Progenitor cell of endocrine pancreas (in vitro differentiated cells): ENCODE measurements around the gene BAG2. TPM values are rescaled to one million over a fixed set of nuclear protein-coding genes. Genes with fewer than 3 reads are reported as not detected.

Source experiments
- DNase-seq: peaks from one replicate; pipeline ENCODE4 v3.0.0; 2021; ENCODE audit warnings: low spot score; ENCODE audit not compliant: unreplicated experiment
- H3K27ac Mint-ChIP-seq: 2 replicates; pipeline ENCODE4 v1.8.0; 2021; ENCODE audit warnings: mild to moderate bottlenecking, moderate library complexity, mixed read lengths
- H3K27me3 Mint-ChIP-seq: 2 replicates; pipeline ENCODE4 v1.8.0; 2021; ENCODE audit warnings: mixed read lengths
- H3K36me3 Mint-ChIP-seq: 2 replicates; pipeline ENCODE4 v1.8.0; 2022; ENCODE audit warnings: mixed read lengths; ENCODE audit not compliant: insufficient read depth
- H3K4me1 Mint-ChIP-seq: 2 replicates; pipeline ENCODE4 v1.8.0; 2021; ENCODE audit warnings: low read depth, mixed read lengths
- H3K4me3 Mint-ChIP-seq: 2 replicates; pipeline ENCODE4 v1.8.0; 2021; ENCODE audit warnings: low read depth, mild to moderate bottlenecking, moderate library complexity, mixed read lengths
- H3K9me3 Mint-ChIP-seq: 2 replicates; pipeline ENCODE4 v1.8.0; 2021; ENCODE audit warnings: low read depth, mixed read lengths
- CTCF ChIP-seq: fragments of 200-600 bp; sonication (generic); IDR thresholded peaks from one replicate; pipeline ENCODE4 v1.5.0; 2021; ENCODE audit warnings: antibody characterized with exemption, mild to moderate bottlenecking; ENCODE audit not compliant: unreplicated experiment
- total RNA-seq: library from RNA; stranded (reverse); gene quantifications from 2 replicates; pipeline ENCODE4 v1.2.1, GENCODE V29; 2021

Gene BAG2
- total RNA-seq, 1 donor from 2014 or later: 4.8 TPM

- TF ChIP-seq CTCF: no peak
- Mint-ChIP-seq H3K27me3 (no peaks in the 10 kb centered on the region), H3K27ac (no peak overlapping the region), H3K4me1 (peaks cover 32% of the 10 kb centered on the region), H3K9me3 (peaks cover 14% of the 10 kb centered on the region), H3K36me3 (peaks cover 28% of the 10 kb centered on the region), H3K4me3 (peak overlapping the region; percentile 58)
- DNase-seq: no peak
Observed at GRCh38 chr6:57220083-57220703, 48.1 kb downstream of the BAG2 start.

GRCh38 chr6:57221191-57221935 lies 49.2 kb downstream of the BAG2 start:
- Mint-ChIP-seq H3K27me3 (no peaks in the 10 kb centered on the region), H3K4me1 (peaks cover 36% of the 10 kb centered on the region), H3K4me3 (peak overlapping the region; percentile 98), H3K9me3 (peaks cover 9% of the 10 kb centered on the region), H3K27ac (peak overlapping the region; percentile 96), H3K36me3 (peaks cover 27% of the 10 kb centered on the region)
- TF ChIP-seq CTCF: peak; percentile 51
- DNase-seq: peak; percentile 72

GRCh38 chr6:57221936-57222742 lies 50.0 kb downstream of the BAG2 start, which contains the start of gene RAB23:
TSS of gene RAB23 (minus strand) at chr6:57222307. CDS start at chr6:57210380, 11,927 bp downstream.
- DNase-seq: peak; percentile 84
- H3K27me3 Mint-ChIP-seq: no peaks in the 10 kb centered on the region
- H3K4me3 Mint-ChIP-seq: peak within 1 kb of the TSS; percentile 98
- H3K9me3 Mint-ChIP-seq: peaks cover 6% of the 10 kb centered on the region
- peaks cover 37% of the 10 kb centered on the region for H3K4me1 Mint-ChIP-seq
- H3K36me3 Mint-ChIP-seq: peaks cover 24% of the 10 kb centered on the region
- peak within 1 kb of the TSS; percentile 99 for H3K27ac Mint-ChIP-seq
- TF ChIP-seq CTCF: no peak

GRCh38 chr6:57222743-57223077 lies 50.6 kb downstream of the BAG2 start:
- Mint-ChIP-seq H3K9me3 (peaks cover 6% of the 10 kb centered on the region), H3K4me3 (peak overlapping the region; percentile 98), H3K27ac (peak overlapping the region; percentile 99), H3K4me1 (peaks cover 34% of the 10 kb centered on the region), H3K27me3 (no peaks in the 10 kb centered on the region), H3K36me3 (peaks cover 20% of the 10 kb centered on the region)
- TF ChIP-seq CTCF: no peak
- DNase-seq: no peak
